AG09319 (cell line): ENCODE data around the gene XPO1.

Experiments
- DNase-seq: peaks from one replicate; pipeline ENCODE4 v3.0.0-alpha.2; 2010; ENCODE audit warnings: low read depth; ENCODE audit errors: extremely low read depth
- TF ChIP-seq, protein P1 (sequence below): IDR thresholded peaks from 2 replicates; pipeline ENCODE4 v1.5.1; 2011; ENCODE audit warnings: low read depth, mild to moderate bottlenecking, inconsistent platforms, low read length, moderate library complexity

XPO1 gene

DNA sequence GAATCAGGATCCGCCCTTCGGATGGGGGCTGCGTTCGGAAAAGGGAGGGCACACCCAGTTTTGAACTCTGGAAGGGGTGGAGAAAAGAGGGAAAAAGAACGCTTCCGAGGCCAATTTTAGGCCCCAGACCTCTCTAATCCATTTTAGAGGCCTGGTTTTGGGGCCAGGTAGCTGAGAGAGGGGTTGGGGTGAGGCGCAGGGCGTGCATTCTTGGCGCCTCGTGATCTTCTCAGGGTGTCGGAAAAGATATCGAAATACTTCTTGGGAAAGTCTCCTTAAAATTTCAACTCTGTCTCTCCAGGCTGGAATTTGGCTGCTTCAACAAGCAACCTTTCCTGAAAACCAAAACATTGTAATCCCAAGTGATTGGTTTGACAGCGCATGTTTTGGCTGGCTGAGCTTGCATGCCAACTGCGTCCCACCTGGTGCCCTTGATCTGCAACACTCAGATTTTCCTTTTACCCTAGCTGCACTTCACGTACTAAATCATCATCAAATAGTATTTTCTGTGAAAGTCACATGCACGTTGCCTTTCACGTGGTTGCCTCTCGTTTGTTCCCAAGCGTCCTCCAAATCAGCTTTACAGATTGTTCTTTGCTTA, 864 bp upstream of the XPO1 start:
- TF ChIP-seq, protein P1, sequence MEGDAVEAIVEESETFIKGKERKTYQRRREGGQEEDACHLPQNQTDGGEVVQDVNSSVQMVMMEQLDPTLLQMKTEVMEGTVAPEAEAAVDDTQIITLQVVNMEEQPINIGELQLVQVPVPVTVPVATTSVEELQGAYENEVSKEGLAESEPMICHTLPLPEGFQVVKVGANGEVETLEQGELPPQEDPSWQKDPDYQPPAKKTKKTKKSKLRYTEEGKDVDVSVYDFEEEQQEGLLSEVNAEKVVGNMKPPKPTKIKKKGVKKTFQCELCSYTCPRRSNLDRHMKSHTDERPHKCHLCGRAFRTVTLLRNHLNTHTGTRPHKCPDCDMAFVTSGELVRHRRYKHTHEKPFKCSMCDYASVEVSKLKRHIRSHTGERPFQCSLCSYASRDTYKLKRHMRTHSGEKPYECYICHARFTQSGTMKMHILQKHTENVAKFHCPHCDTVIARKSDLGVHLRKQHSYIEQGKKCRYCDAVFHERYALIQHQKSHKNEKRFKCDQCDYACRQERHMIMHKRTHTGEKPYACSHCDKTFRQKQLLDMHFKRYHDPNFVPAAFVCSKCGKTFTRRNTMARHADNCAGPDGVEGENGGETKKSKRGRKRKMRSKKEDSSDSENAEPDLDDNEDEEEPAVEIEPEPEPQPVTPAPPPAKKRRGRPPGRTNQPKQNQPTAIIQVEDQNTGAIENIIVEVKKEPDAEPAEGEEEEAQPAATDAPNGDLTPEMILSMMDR = no peak
- no peak for DNase-seq

DNA sequence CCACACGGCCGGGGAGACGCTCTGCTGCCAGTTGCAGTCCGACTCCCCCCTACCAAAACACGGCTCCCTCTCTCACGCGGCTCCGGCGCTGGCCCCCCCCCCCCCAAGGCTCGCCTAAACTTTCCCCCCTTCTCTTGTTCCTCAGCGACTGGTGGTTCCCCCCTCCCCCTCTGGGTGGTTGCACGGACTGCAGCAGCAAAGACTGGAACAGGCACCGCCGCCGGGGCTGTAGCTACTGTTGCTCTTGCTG, 281 bp downstream of the XPO1 start:
- TF ChIP-seq, protein P1 = no peak
- no peak for DNase-seq

- TF ChIP-seq, protein P1 = no peak
- DNase-seq = no peak
These were observed 743 bp downstream of the XPO1 start for GRCh38 chr2:61537277-61537949.

DNA sequence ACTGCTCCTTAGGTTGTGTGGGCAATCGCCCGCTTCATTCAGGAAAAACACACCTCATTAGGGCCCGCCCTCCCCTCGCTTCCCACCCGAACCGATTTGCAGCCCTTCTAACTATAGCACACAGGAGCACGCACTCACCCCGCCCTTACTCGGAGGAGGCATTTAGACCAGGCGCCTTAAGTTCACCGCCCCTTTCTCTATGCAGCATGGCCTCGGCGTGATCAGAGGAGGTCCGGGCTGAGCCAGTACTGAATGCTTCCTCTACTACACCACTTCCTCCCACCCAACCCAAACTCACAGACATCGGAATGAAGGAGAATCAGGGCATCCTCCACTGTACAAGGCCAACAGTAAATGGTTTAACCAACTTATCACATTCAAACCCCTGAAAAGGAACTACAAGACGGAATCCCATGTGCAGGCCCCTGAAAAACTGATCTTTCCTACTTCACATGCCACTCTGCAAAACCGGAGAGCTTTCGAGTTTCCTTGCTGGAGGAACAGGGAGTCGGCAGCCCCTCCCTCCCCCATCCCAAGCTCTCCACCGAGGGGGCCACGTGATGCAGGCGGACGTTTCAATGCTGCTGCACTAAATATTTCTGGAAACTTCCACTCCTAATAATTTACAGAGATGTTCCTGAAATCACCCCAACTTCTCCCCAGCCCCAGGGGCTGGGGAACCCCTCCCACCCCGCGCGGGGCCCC, 1.4 kb downstream of the XPO1 start:
- TF ChIP-seq, protein P1 = no peak
- peak; percentile 58 for DNase-seq

- TF ChIP-seq, protein P1 = no peak
- DNase-seq = no peak
These were observed 2.0 kb downstream of the XPO1 start for GRCh38 chr2:61536180-61536571.

- TF ChIP-seq, protein P1 = no peak
- DNase-seq = no peak
These were observed 2.7 kb downstream of the XPO1 start for GRCh38 chr2:61535449-61535848.

- TF ChIP-seq, protein P1 = no peak
- DNase-seq = no peak
These were observed 3.2 kb downstream of the XPO1 start for GRCh38 chr2:61534926-61535325.
